Inferior parietal cortex (tissue), 1 donor: ENCODE data around the gene COL19A1.
"Not testable (repeated sequence)": the region's sequence is repeated elsewhere in the genome, so short reads cannot be mapped to it uniquely, and the experiment has no call there.

Experiments used
- DNase-seq: peaks from one replicate; pipeline ENCODE4 v3.0.0-alpha.2; 2016; ENCODE audit errors: extremely low spot score

COL19A1 gene

DNA sequence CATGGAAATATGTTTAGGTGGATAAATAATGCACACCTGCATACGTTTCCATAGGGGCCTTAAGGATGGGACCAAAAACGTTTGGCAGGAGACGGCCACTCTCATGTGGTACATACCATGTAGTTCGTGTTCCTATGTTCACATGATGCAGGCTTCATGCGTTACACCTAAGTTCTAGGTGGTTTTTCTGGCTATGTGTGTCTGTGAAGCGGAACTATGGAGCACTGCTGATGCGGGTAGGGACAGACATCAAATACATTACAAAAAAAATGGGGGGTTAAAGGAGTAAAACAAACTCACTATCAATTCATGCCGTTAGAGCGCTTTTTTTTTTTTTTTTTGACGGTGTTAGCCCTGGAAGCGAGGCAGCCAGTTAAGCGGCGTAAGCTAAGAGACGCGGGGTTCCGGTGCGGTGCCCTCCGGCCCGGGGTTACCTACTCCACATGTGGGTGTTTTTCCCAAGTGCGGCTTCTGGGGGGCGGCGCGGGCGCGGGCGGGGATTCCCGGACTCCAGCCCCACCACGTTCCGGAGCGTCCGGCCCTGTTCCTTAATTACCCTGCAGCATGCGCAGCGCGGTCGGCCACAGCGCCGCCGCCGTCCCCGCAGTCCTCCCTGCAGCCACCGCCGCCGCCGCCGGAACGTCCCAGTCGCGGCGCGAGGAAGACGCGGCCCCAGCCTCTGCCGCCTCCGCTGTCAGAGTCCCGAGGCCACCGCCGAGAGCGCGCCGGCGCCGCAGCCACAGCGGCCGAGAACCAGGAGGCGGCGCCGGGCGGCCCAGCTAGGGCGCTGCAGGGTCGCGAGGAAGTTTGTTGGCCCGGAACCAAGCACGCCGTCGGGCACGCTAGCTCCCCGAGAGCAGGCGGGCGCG lies 648 bp downstream of the COL19A1 start:
- no peak for DNase-seq

DNA sequence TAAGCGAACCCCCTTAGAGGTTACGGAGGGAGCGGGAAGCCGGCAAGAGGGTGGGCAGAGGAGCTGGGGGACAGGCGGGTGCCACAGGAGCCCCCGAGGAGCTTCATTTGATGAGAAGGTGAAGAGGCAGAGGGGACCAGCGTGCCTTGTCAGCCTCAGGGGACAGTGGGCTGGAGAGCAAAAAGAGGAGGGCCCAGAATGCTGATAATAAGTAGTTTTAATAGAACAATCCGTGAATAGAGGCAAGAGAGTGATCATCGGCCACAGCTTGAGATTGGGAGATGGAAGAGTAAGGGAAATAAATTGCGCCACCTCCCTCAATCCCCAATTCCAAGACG lies 1.3 kb downstream of the COL19A1 start:
- DNase-seq = no peak

DNA sequence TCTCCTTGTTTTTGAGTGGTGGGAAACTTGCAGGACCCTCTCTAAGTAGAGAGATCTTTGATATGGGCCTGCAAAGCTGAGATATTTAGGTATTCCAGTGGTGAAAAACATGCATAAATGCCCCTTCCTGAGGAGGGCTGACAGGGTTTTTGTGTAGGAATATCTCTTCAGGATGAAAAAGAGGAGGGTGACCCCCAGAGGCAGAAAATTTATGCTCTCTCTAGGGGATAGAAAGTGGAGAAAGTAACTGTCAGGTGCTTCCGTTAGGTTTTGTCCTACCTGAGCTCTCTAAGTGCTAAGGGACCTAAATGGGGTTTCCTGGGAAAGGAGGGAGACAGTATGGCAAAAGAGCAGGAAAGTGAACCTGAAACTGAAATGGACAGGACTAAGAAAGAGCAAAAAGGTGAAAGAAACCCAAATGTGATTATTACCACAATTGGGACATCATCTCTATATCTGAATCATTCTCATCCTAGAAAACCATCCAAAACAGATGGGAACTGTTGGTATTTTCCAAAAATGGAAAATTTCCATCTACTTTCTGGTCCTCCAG lies 2.0 kb downstream of the COL19A1 start:
- no peak for DNase-seq

DNA sequence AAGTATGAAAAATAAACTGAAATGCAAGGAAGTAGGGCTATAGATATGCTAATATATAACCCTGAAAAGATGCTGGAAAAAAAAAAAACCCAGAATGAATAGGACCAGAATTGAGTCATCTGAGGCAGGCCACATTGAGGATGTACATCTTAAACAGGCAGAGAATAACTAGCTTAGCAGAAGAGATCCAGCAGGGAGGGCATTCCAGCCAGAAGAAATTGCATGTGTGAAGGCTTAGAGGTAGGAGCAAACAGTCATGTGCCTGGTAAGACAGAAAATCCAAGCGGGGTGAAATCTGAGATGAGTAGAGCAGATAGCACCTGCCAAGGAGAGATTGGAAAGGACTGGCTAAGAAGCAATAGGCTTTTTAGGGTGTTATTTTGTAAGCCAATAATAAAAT lies 2.6 kb downstream of the COL19A1 start:
- DNase-seq = no peak

DNA sequence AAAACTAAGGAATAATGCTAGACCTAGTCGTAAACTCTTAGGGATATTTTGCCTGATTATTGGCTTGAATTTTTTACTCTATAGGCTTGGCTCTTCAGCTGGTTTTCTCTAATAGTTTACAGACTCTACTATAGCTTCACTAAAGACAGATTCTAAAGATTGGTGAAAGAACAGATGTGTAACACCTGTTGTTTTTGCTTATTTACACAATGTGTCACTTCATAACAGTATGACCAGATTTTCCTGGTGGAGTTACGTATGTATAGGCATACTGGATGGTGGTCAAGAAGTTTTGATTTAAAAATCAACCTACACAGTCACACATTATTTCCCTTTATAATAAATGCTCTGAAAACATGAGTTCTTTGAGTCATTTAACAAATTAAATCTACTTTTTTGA lies 4.8 kb downstream of the COL19A1 start:
- DNase-seq = no peak

DNA sequence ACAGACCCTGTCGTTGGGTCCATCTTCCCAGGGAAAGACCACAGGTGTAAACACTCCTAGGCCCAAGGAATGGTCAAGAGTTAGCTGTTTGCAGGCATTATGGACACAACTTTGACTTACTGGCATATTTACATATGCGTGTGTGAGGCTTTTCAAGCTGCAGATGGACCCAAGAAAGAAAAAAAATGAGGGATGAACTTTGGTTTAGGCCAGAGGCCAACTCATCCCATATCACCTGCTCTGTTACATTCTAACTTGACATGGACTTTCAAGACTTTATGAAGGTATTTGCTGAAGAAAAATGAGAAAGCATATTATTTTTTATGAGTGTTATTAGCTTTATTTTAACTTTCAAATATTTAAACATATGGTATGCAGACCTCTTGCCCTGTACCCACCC lies 6.9 kb downstream of the COL19A1 start:
- no peak for DNase-seq

DNA sequence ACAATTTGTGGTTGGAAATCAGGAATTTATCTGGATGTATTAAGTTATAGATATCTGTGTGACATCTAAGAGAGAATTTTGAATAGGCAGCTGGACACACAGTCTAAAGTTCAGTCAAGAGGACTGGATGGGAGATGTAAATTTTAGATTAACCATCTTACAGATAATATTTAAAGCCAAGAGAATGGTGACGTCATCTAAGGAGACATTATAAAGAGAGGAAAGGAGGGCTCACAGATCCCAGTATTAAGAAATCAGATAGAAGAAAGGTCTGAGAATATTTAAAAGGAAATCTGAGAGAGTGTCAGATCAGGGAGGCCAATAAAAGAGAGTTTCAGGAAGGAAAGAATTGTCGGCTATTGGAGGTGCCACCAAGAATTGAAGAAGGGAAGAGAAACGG lies 9.4 kb downstream of the COL19A1 start:
- DNase-seq = no peak

DNA sequence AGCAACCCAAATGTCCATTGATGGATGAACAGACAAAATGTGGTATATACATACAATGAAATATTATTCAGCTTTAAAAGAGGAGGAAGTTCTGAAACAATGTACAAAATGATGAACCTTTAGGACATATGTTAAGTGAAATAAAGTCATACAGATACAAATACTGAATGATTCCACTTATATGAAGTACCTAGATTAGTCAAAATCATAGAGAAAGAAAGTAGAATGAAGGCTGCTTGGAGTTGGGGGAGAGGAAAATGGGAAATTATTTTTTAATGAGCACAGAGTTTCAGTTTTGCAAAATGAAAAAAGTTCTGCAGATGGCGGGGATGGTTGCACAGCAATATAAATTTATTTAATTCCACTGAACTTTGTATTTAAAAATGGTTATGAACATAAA lies 12.4 kb downstream of the COL19A1 start:
- DNase-seq = no peak

DNA sequence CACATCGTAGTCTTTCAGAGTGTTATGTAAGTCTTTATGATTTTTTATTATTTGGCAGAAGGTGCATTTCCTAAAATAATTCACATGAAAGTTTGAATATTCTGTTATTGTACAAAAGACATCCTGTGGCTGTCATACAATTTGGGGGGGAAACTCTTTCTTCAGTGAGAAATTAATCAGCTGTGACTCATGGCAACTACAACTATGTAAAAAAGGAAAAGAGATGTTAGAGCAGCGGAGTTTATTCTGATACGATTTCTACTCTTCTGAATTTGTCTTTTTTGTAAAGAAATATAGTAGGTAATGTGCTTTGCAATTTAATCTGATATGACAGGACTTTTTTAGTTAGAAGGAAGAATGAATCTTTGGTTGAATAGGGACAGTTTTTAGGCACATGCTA lies 14.2 kb downstream of the COL19A1 start:
- no peak for DNase-seq

DNA sequence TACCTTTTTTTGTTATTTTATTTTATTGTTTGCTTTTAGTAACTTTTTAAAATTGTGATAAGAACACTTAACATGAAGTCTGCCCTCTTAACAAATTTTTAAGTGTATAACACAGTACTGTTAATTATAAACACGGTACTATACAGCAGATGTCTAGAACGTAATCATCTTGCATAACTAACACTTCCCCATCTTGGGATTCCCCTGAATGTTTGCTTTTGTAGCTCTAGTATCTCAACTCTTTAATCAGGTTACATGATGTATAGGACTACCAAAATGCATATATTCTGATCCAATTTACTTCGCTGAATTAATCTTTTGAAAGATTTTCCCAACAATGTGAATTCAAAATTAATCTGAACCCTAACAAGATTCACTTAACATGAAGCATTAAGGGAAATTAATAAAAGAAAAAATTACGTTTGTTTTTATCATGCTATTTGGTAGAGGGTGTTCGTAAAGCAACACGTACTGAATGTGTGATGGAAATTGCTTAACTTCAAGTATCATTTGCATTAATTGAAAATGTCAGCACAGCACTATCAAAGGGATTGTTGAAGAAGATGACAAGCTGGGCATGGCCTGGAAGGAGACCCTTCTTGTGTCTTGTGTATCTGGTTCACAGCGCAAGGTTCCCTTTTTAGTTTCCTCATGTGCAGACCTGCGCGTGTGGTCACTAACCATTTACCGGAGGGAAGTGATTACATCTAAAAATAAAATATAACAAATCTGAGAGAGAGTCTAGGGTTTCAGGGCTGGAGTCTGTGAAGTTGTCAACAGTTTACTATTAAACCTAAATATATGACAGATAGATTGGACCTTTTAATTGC lies 15.2 kb downstream of the COL19A1 start:
- DNase-seq = no peak

DNA sequence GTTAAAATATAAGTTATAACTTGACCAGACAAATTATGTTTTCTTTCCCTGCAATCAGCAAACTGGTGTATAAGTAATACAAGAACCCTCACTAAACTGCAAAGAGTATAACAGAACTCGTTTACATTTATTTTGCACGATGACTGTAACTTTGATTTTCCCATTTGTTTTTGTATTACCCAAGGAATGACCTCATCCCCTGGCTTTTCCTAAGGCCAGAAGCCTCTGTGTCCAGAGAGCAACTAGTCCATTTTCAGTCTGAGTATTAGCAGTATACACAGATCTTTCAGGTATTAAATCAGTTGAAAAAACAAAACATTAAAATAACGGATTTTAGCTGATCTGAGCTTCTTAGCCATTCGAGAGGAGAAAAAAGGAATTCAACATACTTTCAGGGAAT lies 17.2 kb downstream of the COL19A1 start:
- no peak for DNase-seq

DNA sequence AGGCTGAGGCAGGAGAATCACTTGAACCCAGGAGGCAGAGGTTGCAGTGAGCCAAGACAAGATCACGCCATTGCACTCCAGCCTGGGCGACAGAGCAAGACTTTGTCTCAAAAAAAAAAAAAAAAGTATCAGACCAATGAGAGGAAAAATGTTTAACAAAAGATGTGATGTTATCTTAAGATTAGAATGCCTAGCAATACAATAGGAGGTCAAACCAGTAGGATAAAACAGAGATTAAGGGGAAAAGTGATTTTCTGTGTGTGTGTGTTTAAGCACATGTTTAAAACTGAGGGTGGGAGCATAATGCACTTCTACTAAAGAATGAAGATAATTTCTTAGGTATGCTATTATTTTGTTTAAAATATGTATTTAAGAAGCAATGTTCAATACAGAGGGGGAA lies 17.9 kb downstream of the COL19A1 start:
- DNase-seq = no peak

DNA sequence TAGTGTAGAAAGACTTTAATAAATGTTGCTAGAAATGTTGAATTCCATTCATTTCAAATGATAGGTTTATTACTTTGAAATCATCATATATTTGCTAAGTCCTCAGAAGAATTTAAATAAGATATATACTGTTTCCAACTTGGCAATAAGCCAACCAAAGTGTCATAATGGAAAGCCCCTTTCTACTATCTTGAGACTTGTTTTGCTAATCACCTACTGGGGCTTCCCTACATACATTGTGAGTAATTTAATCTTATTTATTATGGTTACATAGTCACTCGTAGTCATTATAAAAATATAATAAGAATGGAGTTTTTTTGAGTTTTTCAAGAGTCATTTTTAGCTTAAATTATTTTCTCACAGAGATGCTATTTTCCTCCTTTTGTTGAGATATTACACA lies 20.7 kb downstream of the COL19A1 start:
- DNase-seq = no peak

DNA sequence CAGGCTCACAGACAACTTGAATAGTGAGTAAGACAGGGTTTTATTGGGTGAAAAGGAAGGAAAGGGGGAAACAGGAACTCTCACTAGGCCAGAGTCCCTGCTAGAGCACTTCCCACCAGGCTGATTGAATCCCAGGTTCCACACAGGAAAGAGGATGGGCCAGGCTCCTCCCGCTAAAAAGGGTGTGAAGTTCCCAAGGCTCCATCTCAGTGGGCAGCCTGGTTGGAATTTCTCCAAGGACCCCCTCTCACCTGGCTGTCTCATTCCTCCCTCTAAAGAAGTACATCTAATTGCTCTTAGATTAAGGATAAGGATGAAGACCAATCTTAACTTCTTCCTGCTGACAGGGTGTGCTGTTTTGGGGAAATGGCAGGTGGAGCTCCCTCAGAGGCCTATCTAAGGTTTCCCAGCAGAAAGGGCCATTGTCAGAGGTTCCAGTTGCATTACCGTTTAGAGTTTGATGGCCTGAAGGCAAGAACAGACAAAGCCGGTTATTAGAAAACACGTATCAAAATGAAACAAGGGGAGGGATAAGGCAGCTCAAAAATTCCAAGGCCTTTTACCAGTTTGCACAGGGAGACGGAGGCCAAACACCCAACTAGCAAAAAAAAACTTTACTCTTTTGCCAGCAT lies 21.5 kb downstream of the COL19A1 start:
- DNase-seq = no peak

DNA sequence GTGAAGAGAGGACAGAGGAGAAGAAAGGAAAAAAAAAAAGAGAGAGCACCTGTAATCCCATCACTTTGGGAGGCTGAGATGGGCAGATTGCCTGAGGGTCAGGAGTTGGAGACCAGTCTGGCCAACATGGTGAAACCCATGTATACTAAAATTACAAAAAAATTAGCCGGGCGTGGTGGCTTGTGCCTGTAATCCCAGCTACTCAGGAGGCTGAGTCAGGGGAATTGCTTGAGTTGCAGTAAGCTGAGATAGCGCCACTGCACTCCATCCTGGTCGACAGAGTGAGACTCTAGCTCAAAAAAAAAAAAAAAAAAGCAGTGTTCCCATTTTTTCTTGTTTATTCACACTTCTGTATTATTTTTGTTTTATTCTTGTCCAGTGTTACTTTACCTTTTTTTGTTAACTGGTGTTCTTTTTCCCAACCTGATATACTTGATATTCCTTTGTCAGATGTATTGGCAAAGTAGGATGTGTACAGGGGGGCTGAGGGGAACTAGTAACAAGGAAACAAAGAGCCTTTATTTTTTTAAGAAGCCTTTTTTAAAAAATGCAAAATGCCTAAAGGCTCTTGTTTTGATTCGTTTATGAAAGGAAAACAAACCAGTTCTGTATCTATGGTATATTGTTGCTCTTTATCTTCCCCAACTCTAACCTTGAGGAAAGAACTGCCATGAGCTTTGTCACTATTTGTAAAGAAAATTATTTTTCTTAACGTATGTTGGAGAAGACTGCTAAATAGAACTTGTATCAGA lies 22.3 kb downstream of the COL19A1 start:
- DNase-seq = no peak

DNA sequence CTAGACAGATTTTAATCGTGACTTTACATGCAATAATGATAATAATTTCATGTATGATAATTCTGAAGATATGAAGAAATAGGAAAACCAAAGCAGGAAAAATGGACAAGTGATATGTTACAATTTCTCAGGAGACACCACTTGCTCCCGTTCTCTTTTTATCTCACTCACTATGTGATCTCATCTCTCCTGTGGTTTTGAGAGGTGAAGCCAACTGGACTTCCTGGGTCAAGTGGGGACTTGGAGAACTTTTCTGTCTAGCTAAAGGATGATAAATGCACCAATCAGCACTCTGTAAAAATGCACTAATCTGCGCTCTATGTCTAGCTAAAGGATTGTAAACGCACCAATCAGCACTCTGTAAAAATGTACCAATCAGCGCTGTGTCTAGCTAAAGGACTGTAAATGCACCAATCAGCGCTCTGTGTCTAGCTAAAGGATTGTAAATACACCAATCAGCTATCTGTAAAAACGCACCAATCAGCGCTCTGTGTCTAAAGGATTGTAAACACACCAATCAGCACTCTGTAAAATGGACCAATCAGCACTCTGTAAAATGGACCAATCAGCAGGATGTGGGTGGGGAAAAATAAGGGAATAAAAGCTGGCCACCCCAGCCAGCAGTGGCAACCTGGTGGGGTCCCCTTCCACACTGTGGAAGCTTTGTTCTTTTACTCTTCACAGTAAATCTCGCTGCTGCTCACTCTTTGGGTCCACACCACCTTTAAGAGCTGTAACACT lies 23.0 kb downstream of the COL19A1 start:
- not testable (repeated sequence) for DNase-seq

DNA sequence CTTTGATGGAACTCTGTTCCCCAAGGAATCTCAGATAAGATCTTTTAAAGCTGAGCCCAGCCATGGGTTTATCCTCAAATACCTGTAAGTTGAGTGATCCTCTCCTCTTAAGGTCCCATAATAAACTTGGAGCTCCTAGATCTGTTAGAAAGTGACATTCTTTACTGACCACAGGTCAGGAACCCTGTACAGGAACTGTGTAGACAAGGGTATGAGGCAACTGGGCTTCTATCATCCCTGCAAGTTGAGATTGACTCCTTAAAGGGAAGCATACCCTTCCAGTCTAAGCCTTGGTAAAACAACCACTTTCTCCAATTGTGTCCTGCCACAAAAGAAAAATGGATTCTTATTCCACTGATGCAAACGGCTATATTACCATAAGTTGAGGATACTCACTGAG lies 26.2 kb downstream of the COL19A1 start:
- DNase-seq = not testable (repeated sequence)

DNA sequence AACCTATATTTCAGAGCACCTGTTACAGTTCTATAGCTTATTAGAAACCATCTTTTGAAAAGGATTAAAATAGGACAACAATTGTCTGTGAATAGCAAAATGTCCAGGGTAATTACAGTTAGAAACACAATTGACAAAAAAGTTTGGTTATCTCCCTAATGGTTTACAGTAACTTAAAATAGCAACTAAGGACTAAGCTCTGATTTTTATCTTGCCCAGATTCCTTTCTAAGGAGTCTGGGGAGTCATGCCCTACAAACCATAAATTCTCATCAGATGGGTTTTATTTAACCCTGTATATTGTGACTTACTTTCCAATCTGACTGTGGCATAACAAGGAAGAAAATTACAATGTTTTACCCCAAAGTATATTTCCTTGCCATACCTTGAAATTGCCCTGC lies 26.9 kb downstream of the COL19A1 start:
- DNase-seq = not testable (repeated sequence)

DNA sequence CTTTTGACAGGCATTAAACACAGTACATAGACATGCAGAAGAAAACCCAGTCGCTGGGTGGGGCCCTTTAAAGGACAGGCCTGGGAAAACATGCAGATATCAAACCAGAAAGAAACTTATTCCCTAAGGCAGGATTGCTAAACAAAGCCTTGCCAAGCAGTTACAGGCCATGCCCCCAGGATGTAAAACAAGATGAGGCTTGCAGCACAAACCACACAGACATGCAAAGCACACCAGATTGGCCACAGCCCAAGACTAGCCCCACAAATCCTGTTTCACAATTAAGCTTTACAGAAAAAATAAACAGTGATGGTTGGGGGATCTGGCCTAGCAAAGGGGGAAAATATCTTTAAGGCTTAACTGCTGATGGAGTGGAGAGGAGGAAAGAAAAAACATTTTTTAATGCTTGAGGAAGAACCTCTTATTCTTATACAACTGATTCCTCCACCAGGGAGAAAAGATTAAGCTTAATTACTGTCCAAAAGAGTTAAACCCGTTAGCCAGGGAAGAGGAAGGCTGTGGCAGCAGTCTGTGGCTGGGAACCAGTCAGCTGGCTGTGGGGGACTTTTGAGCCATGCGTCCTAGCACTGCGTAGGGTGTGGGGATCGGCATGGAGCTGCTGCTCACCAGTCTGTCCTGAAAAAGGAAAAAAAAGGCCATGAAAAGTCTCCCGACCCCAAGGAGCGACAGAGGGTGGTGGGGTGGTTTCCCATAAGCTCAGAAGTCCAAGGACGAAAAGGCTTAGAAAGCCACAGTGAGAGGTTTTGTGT lies 28.4 kb downstream of the COL19A1 start:
- DNase-seq = no peak

DNA sequence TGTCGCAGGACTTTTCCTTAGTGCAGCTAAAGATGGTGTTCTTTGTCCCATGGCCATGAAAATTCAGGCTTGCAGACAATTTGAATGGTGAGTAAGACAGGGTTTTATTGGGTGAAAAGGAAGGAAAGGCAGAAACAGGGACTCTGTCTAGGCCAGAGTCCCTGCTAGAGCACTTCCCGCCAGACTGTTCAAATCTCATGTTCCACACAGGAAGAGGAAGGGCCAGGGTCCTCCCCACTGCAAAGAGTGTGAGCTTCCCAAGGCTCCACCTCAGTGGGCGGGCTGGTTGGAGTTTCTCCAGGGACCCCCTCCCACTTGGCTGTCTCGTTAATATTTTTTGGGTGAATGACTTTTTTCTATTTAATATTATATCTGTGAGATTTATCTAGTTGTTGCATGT lies 29.0 kb downstream of the COL19A1 start:
- no peak for DNase-seq
